RPMI8226 (cell line): ENCODE data around the gene BCL7B.

Experiments used
- DNase-seq: peaks from one replicate; pipeline ENCODE4 v3.0.0-alpha.2; 2015

The BCL7B gene

GRCh38 chr7:73487486-73487885 is 70.0 kb downstream of the BCL7B start:
- no peak for DNase-seq
